Left lobe of liver (tissue), 2 donors: ENCODE results near the gene PDZD8. TPM values are rescaled to one million over a fixed set of nuclear protein-coding genes. Genes with fewer than 3 reads are reported as not detected.
"Not testable (repeated sequence)": the region's sequence is repeated elsewhere in the genome, so short reads cannot be mapped to it uniquely, and the experiment has no call there.

ENCODE experiments used
- ATAC-seq: fragments of 200-7000 bp; cut with Tn5 transposase; one replicate; pipeline ENCODE4 v1.9.1; 2020; ENCODE audit warnings: mild to moderate bottlenecking, moderate library complexity
- DNase-seq: peaks from one replicate; pipeline ENCODE4 v3.0.0-alpha.2; 2020; ENCODE audit warnings: low spot score
- total RNA-seq: library from RNA; stranded (reverse); gene quantifications from one replicate; pipeline ENCODE4 v1.2.1, GENCODE V29; 2021
- donor health status: DM: no; HTN: no; CAD: no; lungs with moderate emphysema.
- donor health status: DM: no; HTN: yes; CAD: no.

Gene PDZD8
- total RNA-seq, 1 donor from 2014 or later: 29.6 TPM

- not testable (repeated sequence) for ATAC-seq, DNase-seq
Observed at GRCh38 chr10:117303451-117303850, 71.8 kb downstream of the PDZD8 start.

- DNase-seq: no peak
- no peak for ATAC-seq
Observed at GRCh38 chr10:117300671-117301070, 74.6 kb downstream of the PDZD8 start.

- DNase-seq (no peak), ATAC-seq (no peak)
Observed at GRCh38 chr10:117299435-117299834, 75.8 kb downstream of the PDZD8 start.

GRCh38 chr10:117298219-117298618 lies 77.0 kb downstream of the PDZD8 start:
- DNase-seq (no peak), ATAC-seq (no peak)

GRCh38 chr10:117294735-117295134 lies 80.5 kb downstream of the PDZD8 start:
- no peak for ATAC-seq
- no peak for DNase-seq

GRCh38 chr10:117294039-117294645 lies 81.1 kb downstream of the PDZD8 start:
- DNase-seq (no peak), ATAC-seq (no peak)

GRCh38 chr10:117290872-117291271 lies 84.4 kb downstream of the PDZD8 start:
- not testable (repeated sequence) for ATAC-seq, DNase-seq

- ATAC-seq: no peak
- no peak for DNase-seq
Observed at GRCh38 chr10:117284716-117285494, 90.3 kb downstream of the PDZD8 start.

- DNase-seq: no peak
- no peak for ATAC-seq
Observed at GRCh38 chr10:117277675-117278074, 97.6 kb downstream of the PDZD8 start.

GRCh38 chr10:117275121-117275520 lies 100.1 kb downstream of the PDZD8 start:
- no peak for ATAC-seq
- DNase-seq: no peak

GRCh38 chr10:117274509-117274908 lies 100.7 kb downstream of the PDZD8 start:
- ATAC-seq: peak; percentile 13
- DNase-seq: no peak

- ATAC-seq (peak; percentile 26), DNase-seq (no peak)
Observed at GRCh38 chr10:117273980-117274379, 101.3 kb downstream of the PDZD8 start.

GRCh38 chr10:117272195-117273076 lies 102.8 kb downstream of the PDZD8 start:
- DNase-seq (no peak), ATAC-seq (peak; percentile 29)

GRCh38 chr10:117271427-117271826 lies 103.8 kb downstream of the PDZD8 start:
- no peak for ATAC-seq
- DNase-seq: no peak

GRCh38 chr10:117268907-117269306 lies 106.3 kb downstream of the PDZD8 start:
- no peak for ATAC-seq

GRCh38 chr10:117268258-117268657 lies 107.0 kb downstream of the PDZD8 start:
- DNase-seq (no peak), ATAC-seq (no peak)

More at GRCh38 chr10:117268907-117269306, 106.3 kb downstream of the PDZD8 start:
- no peak for DNase-seq

GRCh38 chr10:117266812-117267211 lies 108.4 kb downstream of the PDZD8 start:
- ATAC-seq: no peak
- no peak for DNase-seq

GRCh38 chr10:117266400-117266799 lies 108.8 kb downstream of the PDZD8 start:
- DNase-seq (no peak), ATAC-seq (no peak)

GRCh38 chr10:117264782-117265181 lies 110.5 kb downstream of the PDZD8 start:
- DNase-seq (no peak), ATAC-seq (no peak)

GRCh38 chr10:117262903-117263293 lies 112.3 kb downstream of the PDZD8 start:
- DNase-seq: no peak
- no peak for ATAC-seq

GRCh38 chr10:117262291-117262902 lies 112.8 kb downstream of the PDZD8 start:
- no peak for ATAC-seq
- DNase-seq: no peak
